ENCODE results near the gene LRRC18. TPM values are rescaled to one million over a fixed set of nuclear protein-coding genes. Genes with fewer than 3 reads are reported as not detected.

The LRRC18 gene
- total RNA-seq, 1 experiment from 2014 or later: not detected

GRCh38 chr10:48907730-48908129 is 31.9 kb downstream of the LRRC18 start:
- Mint-ChIP-seq H3K4me1 (ENCODE audit: low read depth, unreplicated experiment) (no peaks in the 10 kb centered on the region), H3K27me3 (ENCODE audit: insufficient read depth, unreplicated experiment) (peaks cover 39% of the 10 kb centered on the region), H3K4me3 (ENCODE audit: unreplicated experiment) (no peak overlapping the region), H3K9me3 (ENCODE audit: unreplicated experiment) (no peaks in the 10 kb centered on the region), H3K36me3 (ENCODE audit: insufficient read depth, unreplicated experiment) (no peaks in the 10 kb centered on the region), H3K27ac (ENCODE audit: unreplicated experiment) (no peak overlapping the region)
- BruUV-seq (replicated peaks): no TSS peak
- Histone ChIP-seq H3K9me3 (no peaks in the 10 kb centered on the region), H3K4me1 (no peaks in the 10 kb centered on the region), H3K27me3 (replicated peaks; ENCODE audit: control insufficient read depth, insufficient read depth, low read length) (peaks cover 2% of the 10 kb centered on the region), H3K36me3 (ENCODE audit: control insufficient read depth, insufficient read depth, low read length) (no peaks in the 10 kb centered on the region), H3K4me3 (ENCODE audit: low read depth, low read length) (no peak overlapping the region)
- intact Hi-C loops (cut with micrococcal nuclease; ENCODE audit: unreplicated experiment): no loop called here
- CTCF ChIA-PET: no interaction called here
- TF ChIP-seq CTCF (IDR thresholded peaks at IDR 0.05; ENCODE audit: insufficient read depth in 1 of 2, low read depth in 1 of 2, low read length in 1 of 2, severe bottlenecking in 1 of 2, unreplicated experiment in 1 of 2): no peak
- POLR2A ChIA-PET: no interaction called here
- no peak for DNase-seq

DNA sequence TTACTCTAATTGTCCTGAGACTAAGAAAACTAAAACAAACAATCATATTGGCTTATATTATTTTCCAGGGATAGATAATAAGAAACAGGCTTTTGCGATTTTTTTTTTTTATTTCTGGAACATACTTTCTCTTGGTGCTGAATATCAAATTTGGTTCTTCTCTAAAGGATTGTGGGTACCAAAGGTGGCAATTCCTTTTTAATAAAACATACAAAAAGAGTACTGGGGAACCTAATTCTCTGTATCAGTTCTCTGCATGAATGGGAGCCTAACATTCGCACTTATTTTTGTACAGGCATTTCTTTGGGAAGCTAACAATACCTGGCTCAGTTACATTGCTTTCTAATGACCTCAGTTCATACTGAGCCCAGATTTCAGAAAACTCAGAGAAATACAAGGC is 32.8 kb downstream of the LRRC18 start:
- Mint-ChIP-seq H3K4me3 (ENCODE audit: unreplicated experiment) (no peak overlapping the region), H3K27ac (ENCODE audit: unreplicated experiment) (no peak overlapping the region), H3K4me1 (ENCODE audit: low read depth, unreplicated experiment) (no peaks in the 10 kb centered on the region), H3K9me3 (ENCODE audit: unreplicated experiment) (no peaks in the 10 kb centered on the region), H3K36me3 (ENCODE audit: insufficient read depth, unreplicated experiment) (no peaks in the 10 kb centered on the region), H3K27me3 (ENCODE audit: insufficient read depth, unreplicated experiment) (peaks cover 46% of the 10 kb centered on the region)
- H3K27me3 ChIP-seq (replicated peaks; ENCODE audit: control insufficient read depth, insufficient read depth, low read length): peaks cover 2% of the 10 kb centered on the region
- DNase-seq: no peak
- POLR2A ChIA-PET: no interaction called here
- no TSS peak for BruUV-seq (replicated peaks)
- H3K4me3 ChIP-seq (ENCODE audit: low read depth, low read length): no peak overlapping the region
- CTCF ChIA-PET: no interaction called here
- no peak for TF ChIP-seq CTCF (IDR thresholded peaks at IDR 0.05; ENCODE audit: insufficient read depth in 1 of 2, low read depth in 1 of 2, low read length in 1 of 2, severe bottlenecking in 1 of 2, unreplicated experiment in 1 of 2)
- no peaks in the 10 kb centered on the region for H3K36me3 ChIP-seq (ENCODE audit: control insufficient read depth, insufficient read depth, low read length)
- intact Hi-C loops (cut with micrococcal nuclease; ENCODE audit: unreplicated experiment): no loop called here
- H3K4me1 ChIP-seq: no peaks in the 10 kb centered on the region
- no peaks in the 10 kb centered on the region for H3K9me3 ChIP-seq

DNA sequence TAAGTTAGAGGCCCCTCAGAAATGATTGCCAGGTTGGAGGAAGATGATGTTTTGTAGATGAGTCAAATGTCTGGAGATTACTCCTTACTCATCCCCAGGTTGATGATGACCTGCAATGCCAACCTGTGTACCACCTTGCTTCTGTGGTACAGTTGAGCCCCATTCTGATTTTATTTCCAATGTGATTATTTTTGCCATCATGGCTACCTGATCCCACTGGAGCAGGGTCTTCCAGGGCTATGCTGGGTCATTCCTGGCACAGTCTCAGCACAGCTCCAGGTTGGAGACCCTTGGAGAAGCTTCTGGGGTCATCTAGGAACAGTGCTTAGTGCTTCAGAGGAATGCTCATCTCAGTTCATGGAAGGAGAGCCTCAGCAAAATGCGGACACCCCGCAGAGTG is 34.3 kb downstream of the LRRC18 start:
- no peak for DNase-seq
- POLR2A ChIA-PET: no interaction called here
- intact Hi-C loops (cut with micrococcal nuclease; ENCODE audit: unreplicated experiment): no loop called here
- Mint-ChIP-seq H3K4me1 (ENCODE audit: low read depth, unreplicated experiment) (no peaks in the 10 kb centered on the region), H3K27me3 (ENCODE audit: insufficient read depth, unreplicated experiment) (peaks cover 38% of the 10 kb centered on the region), H3K36me3 (ENCODE audit: insufficient read depth, unreplicated experiment) (no peaks in the 10 kb centered on the region), H3K27ac (ENCODE audit: unreplicated experiment) (no peak overlapping the region), H3K9me3 (ENCODE audit: unreplicated experiment) (no peaks in the 10 kb centered on the region), H3K4me3 (ENCODE audit: unreplicated experiment) (no peak overlapping the region)
- Histone ChIP-seq H3K27me3 (replicated peaks; ENCODE audit: control insufficient read depth, insufficient read depth, low read length) (peaks cover 2% of the 10 kb centered on the region), H3K4me3 (ENCODE audit: low read depth, low read length) (no peak overlapping the region), H3K9me3 (no peaks in the 10 kb centered on the region), H3K4me1 (no peaks in the 10 kb centered on the region), H3K36me3 (ENCODE audit: control insufficient read depth, insufficient read depth, low read length) (no peaks in the 10 kb centered on the region)
- TF ChIP-seq CTCF (IDR thresholded peaks at IDR 0.05; ENCODE audit: insufficient read depth in 1 of 2, low read depth in 1 of 2, low read length in 1 of 2, severe bottlenecking in 1 of 2, unreplicated experiment in 1 of 2): no peak
- no TSS peak for BruUV-seq (replicated peaks)
- CTCF ChIA-PET: interaction anchor here (0.5 to 1.1 kb wide), 2 partner anchors 19 to 745 kb away, joined by 3 to 4 read pairs; no protein-coding TSS in a partner anchor
